ENCODE results near the gene CD163. TPM values are rescaled to one million over a fixed set of nuclear protein-coding genes. Genes with fewer than 3 reads are reported as not detected.

Gene CD163
- total RNA-seq (2022; extraction: Qiagen RNA extraction), result 0.03 to 0.06 TPM (median 0.06 TPM) in 3 of 5 replicates, not detected in the others

DNA sequence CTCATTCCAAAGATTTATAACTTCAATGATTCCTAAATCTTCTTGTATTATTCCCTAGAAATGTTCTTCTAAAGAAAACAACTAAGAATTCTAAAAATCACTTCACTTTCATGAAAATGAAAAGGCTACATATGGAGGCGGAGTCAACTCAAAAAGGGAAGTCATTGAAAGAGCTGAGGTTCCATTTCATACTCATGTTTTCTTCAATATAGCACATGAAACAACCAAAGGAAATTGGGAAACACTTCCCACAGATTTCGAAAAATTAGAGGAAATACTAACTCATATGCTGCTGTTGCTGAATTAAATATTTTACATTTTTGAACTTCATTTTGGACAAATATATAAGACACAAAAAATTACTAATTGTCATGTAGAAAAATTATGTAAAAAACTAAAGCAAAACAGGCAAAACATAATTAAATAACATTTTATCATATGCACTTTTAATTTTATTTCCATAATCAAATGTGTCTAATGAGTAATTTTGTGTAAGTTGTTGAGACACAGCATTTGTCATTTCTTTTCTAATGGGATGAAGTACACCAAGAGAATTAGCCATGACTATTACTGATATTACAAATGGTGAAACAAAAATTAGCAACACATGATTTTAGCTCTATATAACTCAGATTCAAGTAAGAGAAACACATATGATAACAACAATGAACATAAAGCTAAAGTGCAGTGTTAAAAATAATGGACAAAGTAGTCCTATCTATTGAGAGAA, at the start of gene CD163:
Gene CD163 (minus strand): TSS at position 92 of the 730 bp plus-strand sequence. CDS start 87 bp downstream, at position 5.

DNA sequence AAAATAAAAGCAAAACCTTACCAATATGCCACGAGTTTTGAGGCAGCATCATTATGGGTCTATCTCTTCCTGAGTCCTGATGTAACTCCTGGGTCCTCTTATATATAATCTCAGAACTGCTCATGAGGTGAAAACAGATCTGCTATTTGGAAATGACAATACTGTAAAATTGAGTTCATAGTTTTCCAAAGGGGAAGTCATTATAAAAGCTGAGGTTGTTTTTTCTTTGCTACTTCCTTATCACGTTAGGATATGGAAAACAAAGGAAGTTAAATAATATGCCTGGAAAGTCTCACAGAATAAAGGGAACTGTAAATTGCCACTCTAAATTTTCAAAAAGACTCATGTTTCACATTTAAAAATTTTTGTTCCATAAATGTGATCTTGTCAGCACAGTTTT, 59.5 kb downstream of the CD163 start, which contains the start of gene CD163L1:
Gene CD163L1 (minus strand): TSS at position 78 of the 400 bp plus-strand sequence. CDS start 26 bp downstream, at position 52.

Other genes starting within 250 kb of the CD163 start
- not detected in 5 replicates for gene ACSM4, start 199.7 kb downstream of the CD163 start, total RNA-seq (2022; extraction: Qiagen RNA extraction)
- 0.22 to 0.67 TPM (median 0.41 TPM) in 5 replicates for gene CD163L1, start 59.6 kb downstream of the CD163 start, total RNA-seq (2022; extraction: Qiagen RNA extraction)
- not detected in 5 replicates for gene APOBEC1, start 162.1 kb upstream of the CD163 start, total RNA-seq (2022; extraction: Qiagen RNA extraction)
- not detected in 5 replicates for gene GDF3, start 192.0 kb upstream of the CD163 start, total RNA-seq (2022; extraction: Qiagen RNA extraction)
- gene DPPA3, start 207.7 kb upstream of the CD163 start, total RNA-seq (2022; extraction: Qiagen RNA extraction), result not detected in 5 replicates
- not detected in 5 replicates for gene CLEC4C, start 243.6 kb upstream of the CD163 start, total RNA-seq (2022; extraction: Qiagen RNA extraction)